GM12892 (cell line): Measurements from ENCODE around the gene SPP2.

Source experiments
- POLR2A ChIP-seq: IDR thresholded peaks from 2 replicates; pipeline ENCODE4 v1.6.1; 2011; ENCODE audit warnings: low read depth, low read length, control low read depth
- POLR2AphosphoS5 ChIP-seq: IDR thresholded peaks from 2 replicates; pipeline ENCODE4 v1.6.1; 2011; ENCODE audit warnings: low read depth, low read length, control low read depth

DNA sequence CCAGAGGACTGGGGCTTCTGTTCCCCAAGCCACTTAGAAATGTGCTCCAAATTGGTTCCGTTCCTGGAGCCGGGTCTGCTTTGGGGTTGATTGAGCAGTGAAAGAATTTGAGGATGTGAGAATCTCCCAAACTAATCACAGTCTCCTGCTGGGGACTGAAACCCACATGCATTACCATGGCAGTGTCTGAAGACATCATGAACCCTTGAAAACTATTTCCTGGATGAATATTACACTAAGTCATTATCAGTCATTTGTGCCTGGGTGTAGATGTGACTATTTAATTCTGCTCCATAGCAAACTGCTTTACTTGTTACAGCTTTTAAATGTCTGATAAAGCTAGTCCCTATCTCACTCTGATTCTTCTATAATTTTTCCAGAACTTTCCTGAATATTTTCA lies 27.6 kb downstream of the SPP2 start:
- no peak for TF ChIP-seq POLR2A
- TF ChIP-seq POLR2AphosphoS5: no peak
